ENCODE measurements around the gene CABP7. TPM values are rescaled to one million over a fixed set of nuclear protein-coding genes. Genes with fewer than 3 reads are reported as not detected.

The CABP7 gene
- total RNA-seq, 1 experiment from 2014 or later, result 2.1 TPM

DNA sequence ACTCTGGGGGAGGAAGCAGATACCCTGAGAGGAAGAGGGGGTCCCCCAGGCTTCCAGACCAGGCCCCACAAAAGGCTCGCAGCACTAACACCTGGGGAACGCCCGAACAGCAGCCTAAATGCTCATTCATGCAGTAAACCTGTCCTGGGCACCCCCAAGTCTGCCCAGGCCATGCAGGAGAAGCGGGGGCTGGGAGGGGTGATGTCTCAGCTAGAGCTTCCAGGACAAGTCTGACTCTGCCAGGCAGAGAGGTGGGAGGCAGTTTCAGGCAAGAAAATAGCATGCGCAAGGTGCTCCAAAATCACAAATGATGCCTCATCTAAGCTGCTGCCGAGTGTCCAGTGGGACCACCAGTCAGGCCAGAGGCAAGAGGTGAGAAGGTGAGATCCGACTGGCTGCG lies 14.6 kb downstream of the CABP7 start:
- BruUV-seq (replicated peaks), result no TSS peak
- H3K4me1 ChIP-seq (ENCODE audit: control insufficient read depth, insufficient read depth, low read length), result peaks cover 2% of the 10 kb centered on the region; the same call in 1 of the 2 replicates
- H3K36me3 ChIP-seq (ENCODE audit: control insufficient read depth, insufficient read depth, low read length), result no peaks in the 10 kb centered on the region
- H3K4me3 ChIP-seq (ENCODE audit: low read depth in 2 of 2, low read length in 2 of 2), result no peak overlapping the region
- ChIA-PET CTCF (no interaction called here), POLR2A (no interaction called here)
- no peaks in the 10 kb centered on the region for H3K9me3 ChIP-seq (ENCODE audit: control insufficient read depth, insufficient read depth, low read depth, low read length)
- intact Hi-C loops (cut with micrococcal nuclease; ENCODE audit: unreplicated experiment) (no loop called here), in situ Hi-C loops (cut with HindIII; ENCODE audit: low pct_unique_long_range_greater_than_20kb, low sequenced_read_pairs) (no loop called here)
- DNase-seq (ENCODE audit: low read depth, low spot score) (no peak), ATAC-seq (no peak)
- TF ChIP-seq, protein P1, sequence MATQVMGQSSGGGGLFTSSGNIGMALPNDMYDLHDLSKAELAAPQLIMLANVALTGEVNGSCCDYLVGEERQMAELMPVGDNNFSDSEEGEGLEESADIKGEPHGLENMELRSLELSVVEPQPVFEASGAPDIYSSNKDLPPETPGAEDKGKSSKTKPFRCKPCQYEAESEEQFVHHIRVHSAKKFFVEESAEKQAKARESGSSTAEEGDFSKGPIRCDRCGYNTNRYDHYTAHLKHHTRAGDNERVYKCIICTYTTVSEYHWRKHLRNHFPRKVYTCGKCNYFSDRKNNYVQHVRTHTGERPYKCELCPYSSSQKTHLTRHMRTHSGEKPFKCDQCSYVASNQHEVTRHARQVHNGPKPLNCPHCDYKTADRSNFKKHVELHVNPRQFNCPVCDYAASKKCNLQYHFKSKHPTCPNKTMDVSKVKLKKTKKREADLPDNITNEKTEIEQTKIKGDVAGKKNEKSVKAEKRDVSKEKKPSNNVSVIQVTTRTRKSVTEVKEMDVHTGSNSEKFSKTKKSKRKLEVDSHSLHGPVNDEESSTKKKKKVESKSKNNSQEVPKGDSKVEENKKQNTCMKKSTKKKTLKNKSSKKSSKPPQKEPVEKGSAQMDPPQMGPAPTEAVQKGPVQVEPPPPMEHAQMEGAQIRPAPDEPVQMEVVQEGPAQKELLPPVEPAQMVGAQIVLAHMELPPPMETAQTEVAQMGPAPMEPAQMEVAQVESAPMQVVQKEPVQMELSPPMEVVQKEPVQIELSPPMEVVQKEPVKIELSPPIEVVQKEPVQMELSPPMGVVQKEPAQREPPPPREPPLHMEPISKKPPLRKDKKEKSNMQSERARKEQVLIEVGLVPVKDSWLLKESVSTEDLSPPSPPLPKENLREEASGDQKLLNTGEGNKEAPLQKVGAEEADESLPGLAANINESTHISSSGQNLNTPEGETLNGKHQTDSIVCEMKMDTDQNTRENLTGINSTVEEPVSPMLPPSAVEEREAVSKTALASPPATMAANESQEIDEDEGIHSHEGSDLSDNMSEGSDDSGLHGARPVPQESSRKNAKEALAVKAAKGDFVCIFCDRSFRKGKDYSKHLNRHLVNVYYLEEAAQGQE (IDR thresholded peaks at IDR 0.05; ENCODE audit: insufficient read depth in 1 of 2, low read depth in 2 of 2, low read length in 1 of 2), result no peak
- TF ChIP-seq, protein P2, sequence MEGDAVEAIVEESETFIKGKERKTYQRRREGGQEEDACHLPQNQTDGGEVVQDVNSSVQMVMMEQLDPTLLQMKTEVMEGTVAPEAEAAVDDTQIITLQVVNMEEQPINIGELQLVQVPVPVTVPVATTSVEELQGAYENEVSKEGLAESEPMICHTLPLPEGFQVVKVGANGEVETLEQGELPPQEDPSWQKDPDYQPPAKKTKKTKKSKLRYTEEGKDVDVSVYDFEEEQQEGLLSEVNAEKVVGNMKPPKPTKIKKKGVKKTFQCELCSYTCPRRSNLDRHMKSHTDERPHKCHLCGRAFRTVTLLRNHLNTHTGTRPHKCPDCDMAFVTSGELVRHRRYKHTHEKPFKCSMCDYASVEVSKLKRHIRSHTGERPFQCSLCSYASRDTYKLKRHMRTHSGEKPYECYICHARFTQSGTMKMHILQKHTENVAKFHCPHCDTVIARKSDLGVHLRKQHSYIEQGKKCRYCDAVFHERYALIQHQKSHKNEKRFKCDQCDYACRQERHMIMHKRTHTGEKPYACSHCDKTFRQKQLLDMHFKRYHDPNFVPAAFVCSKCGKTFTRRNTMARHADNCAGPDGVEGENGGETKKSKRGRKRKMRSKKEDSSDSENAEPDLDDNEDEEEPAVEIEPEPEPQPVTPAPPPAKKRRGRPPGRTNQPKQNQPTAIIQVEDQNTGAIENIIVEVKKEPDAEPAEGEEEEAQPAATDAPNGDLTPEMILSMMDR (IDR thresholded peaks at IDR 0.05), result no peak
- TF ChIP-seq SIN3A (IDR thresholded peaks at IDR 0.05; ENCODE audit: borderline replicate concordance, insufficient read depth, low read depth, low read length), result no peak
- no peak for TF ChIP-seq TCF7L2 (IDR thresholded peaks at IDR 0.05; ENCODE audit: low read depth, low read length)
- no peak for TF ChIP-seq POLR2AphosphoS5 (IDR thresholded peaks at IDR 0.05; ENCODE audit: low read depth, low read length)
- H3K27me3 ChIP-seq (ENCODE audit: control insufficient read depth, insufficient read depth, low read length), result no peaks in the 10 kb centered on the region
- no peak overlapping the region for H3K27ac ChIP-seq (ENCODE audit: low read length)

DNA sequence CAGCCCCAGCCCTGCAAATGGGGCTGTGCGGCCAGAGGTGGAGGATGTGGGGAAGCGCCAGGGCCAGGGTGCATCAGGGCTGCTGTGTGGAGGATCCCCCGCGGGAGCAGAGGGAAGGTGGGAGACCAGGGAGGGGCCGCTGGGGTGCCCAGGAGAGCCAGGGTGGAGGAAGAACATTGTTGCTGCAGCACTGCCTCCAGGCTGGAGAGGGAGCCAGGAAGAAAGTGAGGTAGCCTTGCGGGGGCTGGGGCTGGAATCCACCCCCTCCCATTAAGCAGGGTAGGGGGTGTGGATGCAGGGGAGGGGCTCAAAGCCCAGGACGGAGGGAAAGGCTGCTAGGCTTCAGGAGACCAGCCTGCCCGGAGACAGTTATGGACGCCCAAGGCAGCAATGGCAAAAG lies 15.0 kb downstream of the CABP7 start:
- Histone ChIP-seq H3K4me1 (ENCODE audit: control insufficient read depth, insufficient read depth, low read length) (peaks cover 2% of the 10 kb centered on the region; the same call in 1 of the 2 replicates), H3K27ac (ENCODE audit: low read length) (no peak overlapping the region), H3K36me3 (ENCODE audit: control insufficient read depth, insufficient read depth, low read length) (no peaks in the 10 kb centered on the region), H3K27me3 (ENCODE audit: control insufficient read depth, insufficient read depth, low read length) (no peaks in the 10 kb centered on the region), H3K4me3 (ENCODE audit: low read depth in 2 of 2, low read length in 2 of 2) (no peak overlapping the region), H3K9me3 (ENCODE audit: control insufficient read depth, insufficient read depth, low read depth, low read length) (no peaks in the 10 kb centered on the region)
- intact Hi-C loops (cut with micrococcal nuclease; ENCODE audit: unreplicated experiment), result no loop called here
- CTCF ChIA-PET, result no interaction called here
- DNase-seq (ENCODE audit: low read depth, low spot score) (no peak), ATAC-seq (no peak)
- POLR2A ChIA-PET, result no interaction called here
- in situ Hi-C loops (cut with HindIII; ENCODE audit: low pct_unique_long_range_greater_than_20kb, low sequenced_read_pairs), result no loop called here
- no TSS peak for BruUV-seq (replicated peaks)
- TF ChIP-seq, protein P1 (IDR thresholded peaks at IDR 0.05; ENCODE audit: insufficient read depth in 1 of 2, low read depth in 2 of 2, low read length in 1 of 2), result no peak
- no peak for TF ChIP-seq TCF7L2 (IDR thresholded peaks at IDR 0.05; ENCODE audit: low read depth, low read length)
- TF ChIP-seq SIN3A (IDR thresholded peaks at IDR 0.05; ENCODE audit: borderline replicate concordance, insufficient read depth, low read depth, low read length), result no peak
- TF ChIP-seq, protein P2 (IDR thresholded peaks at IDR 0.05), result no peak
- TF ChIP-seq POLR2AphosphoS5 (IDR thresholded peaks at IDR 0.05; ENCODE audit: low read depth, low read length), result no peak

Data from Panc1 (cell line).